ENCODE results near the gene FRAT1. TPM values are rescaled to one million over a fixed set of nuclear protein-coding genes. Genes with fewer than 3 reads are reported as not detected.

The FRAT1 gene
- total and polyA plus RNA-seq, 7 donors, result 0.61 to 3.9 (median 2.0) TPM

GRCh38 chr10:97365761-97366351 lies 46.8 kb downstream of the FRAT1 start:
- Histone ChIP-seq H3K9me3 (no peaks in the 10 kb centered on the region), H3K36me3 (ENCODE audit: insufficient read depth in 1 of 2, low read depth in 1 of 2) (peaks cover 14 to 97% of the 10 kb centered on the region in 2 donors), H3K27ac (peak overlapping the region; percentile 15), H3K27me3 (ENCODE audit: insufficient read depth in 3 of 3, low read length in 2 of 3) (no peaks in the 10 kb centered on the region), H3K4me1 (no peaks in the 10 kb centered on the region), H3K4me3 (no peak overlapping the region)
- TF ChIP-seq, protein P1, sequence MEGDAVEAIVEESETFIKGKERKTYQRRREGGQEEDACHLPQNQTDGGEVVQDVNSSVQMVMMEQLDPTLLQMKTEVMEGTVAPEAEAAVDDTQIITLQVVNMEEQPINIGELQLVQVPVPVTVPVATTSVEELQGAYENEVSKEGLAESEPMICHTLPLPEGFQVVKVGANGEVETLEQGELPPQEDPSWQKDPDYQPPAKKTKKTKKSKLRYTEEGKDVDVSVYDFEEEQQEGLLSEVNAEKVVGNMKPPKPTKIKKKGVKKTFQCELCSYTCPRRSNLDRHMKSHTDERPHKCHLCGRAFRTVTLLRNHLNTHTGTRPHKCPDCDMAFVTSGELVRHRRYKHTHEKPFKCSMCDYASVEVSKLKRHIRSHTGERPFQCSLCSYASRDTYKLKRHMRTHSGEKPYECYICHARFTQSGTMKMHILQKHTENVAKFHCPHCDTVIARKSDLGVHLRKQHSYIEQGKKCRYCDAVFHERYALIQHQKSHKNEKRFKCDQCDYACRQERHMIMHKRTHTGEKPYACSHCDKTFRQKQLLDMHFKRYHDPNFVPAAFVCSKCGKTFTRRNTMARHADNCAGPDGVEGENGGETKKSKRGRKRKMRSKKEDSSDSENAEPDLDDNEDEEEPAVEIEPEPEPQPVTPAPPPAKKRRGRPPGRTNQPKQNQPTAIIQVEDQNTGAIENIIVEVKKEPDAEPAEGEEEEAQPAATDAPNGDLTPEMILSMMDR (IDR thresholded peaks at IDR 0.05), result no peak
- DNase-seq, result no peak
- 83 to 87% (median 87%) methylated on average over 19 of the region's 19 CpGs for WGBS, 3 donors
- intact Hi-C loops (cut with DNase I), result no loop called here
- ATAC-seq, result no peak

DNA sequence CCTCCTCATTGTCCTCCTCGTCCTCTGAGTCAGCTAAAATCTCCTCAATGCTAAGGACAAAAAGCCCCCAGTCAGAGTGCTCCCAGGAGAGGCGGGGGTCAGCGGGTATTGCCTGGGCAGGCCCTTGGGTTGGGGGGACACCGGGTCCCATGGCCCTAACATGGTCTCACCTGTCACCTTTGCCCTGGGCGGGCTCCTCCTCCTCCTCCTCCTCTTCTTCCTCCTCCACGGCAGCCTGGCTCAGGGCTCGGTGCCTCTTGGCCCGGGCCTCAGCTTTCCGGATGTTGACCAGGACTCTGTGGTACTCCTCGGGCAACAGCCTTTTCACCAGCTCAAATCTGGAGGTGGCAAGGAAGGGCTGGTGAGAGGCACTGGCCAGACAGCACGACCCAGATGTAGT lies 47.5 kb downstream of the FRAT1 start:
- intact Hi-C loops (cut with DNase I), result no loop called here
- Histone ChIP-seq H3K27me3 (ENCODE audit: insufficient read depth in 3 of 3, low read length in 2 of 3) (no peaks in the 10 kb centered on the region), H3K4me3 (no peak overlapping the region), H3K4me1 (no peaks in the 10 kb centered on the region), H3K36me3 (ENCODE audit: insufficient read depth in 1 of 2, low read depth in 1 of 2) (peaks cover 15 to 97% of the 10 kb centered on the region in 2 donors), H3K27ac (peak overlapping the region; percentile 15), H3K9me3 (no peaks in the 10 kb centered on the region)
- WGBS, 3 donors, result 77 to 86% (median 80%) methylated on average over 11 of the region's 11 CpGs
- DNase-seq (no peak), ATAC-seq (no peak)
- TF ChIP-seq, protein P1 (IDR thresholded peaks at IDR 0.05), result no peak

DNA sequence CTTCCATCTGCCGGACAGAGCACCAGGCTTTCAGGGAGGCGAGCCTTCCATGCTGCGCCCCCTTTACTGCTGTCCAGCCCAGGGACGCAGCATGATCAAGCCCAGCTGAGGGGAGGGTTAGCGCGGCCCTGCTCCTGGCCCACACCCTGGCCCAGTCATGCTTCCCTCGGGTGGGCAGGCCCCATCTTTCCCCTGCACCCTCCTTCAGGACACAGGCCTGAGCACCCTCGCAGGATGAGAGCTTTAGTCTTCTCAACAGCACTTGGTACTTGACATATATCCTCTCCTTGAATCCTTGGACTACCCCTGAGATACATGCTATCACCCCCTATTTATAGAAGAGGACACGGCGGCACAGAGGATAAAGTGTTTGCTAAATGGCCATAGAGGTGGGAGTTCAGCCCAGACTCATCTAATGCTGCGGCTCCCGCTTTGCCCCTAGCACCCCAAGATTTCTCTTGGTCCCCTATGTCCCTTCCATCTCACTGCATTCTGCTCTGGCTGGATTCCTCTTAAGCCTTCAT lies 48.1 kb downstream of the FRAT1 start:
- ATAC-seq (peak; percentile 42 to 86 (median 68)), DNase-seq (no peak)
- 63 to 73% (median 69%) methylated on average over 12 of the region's 12 CpGs for WGBS, 3 donors
- Histone ChIP-seq H3K4me3 (no peak overlapping the region), H3K4me1 (no peaks in the 10 kb centered on the region), H3K27ac (no peak overlapping the region), H3K9me3 (no peaks in the 10 kb centered on the region), H3K36me3 (ENCODE audit: insufficient read depth in 1 of 2, low read depth in 1 of 2) (peaks cover 18 to 98% of the 10 kb centered on the region in 2 donors), H3K27me3 (ENCODE audit: insufficient read depth in 3 of 3, low read length in 2 of 3) (no peaks in the 10 kb centered on the region)
- TF ChIP-seq, protein P1 (IDR thresholded peaks at IDR 0.05), result no peak
- intact Hi-C loops (cut with DNase I), result no loop called here

Other genes starting within 250 kb of the FRAT1 start
- gene SLIT1, start 133.3 kb upstream of the FRAT1 start, total RNA-seq, result under 1 TPM; 0.05 to 0.30 (median 0.07) TPM
- gene SLIT1, start 133.3 kb upstream of the FRAT1 start, polyA plus RNA-seq, result under 1 TPM; 0.04 to 0.09 (median 0.08) TPM
- 1 to 10 TPM; 1.2 to 3.9 (median 1.8) TPM for gene ARHGAP19, start 26.6 kb upstream of the FRAT1 start, total RNA-seq
- gene ARHGAP19, start 26.6 kb upstream of the FRAT1 start, polyA plus RNA-seq, result 1 to 10 TPM in 1 of 3 donors, under 1 TPM in 2; 0.77 to 1.8 (median 0.94) TPM
- gene FRAT2, start 15.5 kb downstream of the FRAT1 start, total RNA-seq, result 10 to 100 TPM in 1 of 4 donors, 1 to 10 TPM in 3; 5.3 to 11.1 (median 6.6) TPM
- gene FRAT2, start 15.5 kb downstream of the FRAT1 start, polyA plus RNA-seq, result 10 to 100 TPM in 2 of 3 donors, 1 to 10 TPM in 1; 3.2 to 28.4 (median 12.4) TPM
- 100 to 1,000 TPM in 1 of 4 donors, 10 to 100 TPM in 3; 64.7 to 105 (median 76.4) TPM for gene RRP12, start 82.1 kb downstream of the FRAT1 start, total RNA-seq
- 100 to 1,000 TPM in 1 of 3 donors, 10 to 100 TPM in 2; 46.5 to 114 (median 76.4) TPM for gene RRP12, start 82.1 kb downstream of the FRAT1 start, polyA plus RNA-seq
- gene PGAM1, start 106.9 kb downstream of the FRAT1 start, total RNA-seq, result 10 to 100 TPM; 41.5 to 65.5 (median 46.6) TPM
- 100 to 1,000 TPM in 2 of 3 donors, 10 to 100 TPM in 1; 36.2 to 186 (median 112) TPM for gene PGAM1, start 106.9 kb downstream of the FRAT1 start, polyA plus RNA-seq
- 10 to 100 TPM; 14.0 to 20.4 (median 19.8) TPM for gene EXOSC1, start 126.7 kb downstream of the FRAT1 start, total RNA-seq
- gene EXOSC1, start 126.7 kb downstream of the FRAT1 start, polyA plus RNA-seq, result 10 to 100 TPM; 26.4 to 36.5 (median 29.4) TPM
- gene ZDHHC16, start 126.9 kb downstream of the FRAT1 start, total RNA-seq, result 10 to 100 TPM; 19.7 to 24.5 (median 22.7) TPM
- 10 to 100 TPM; 23.2 to 44.9 (median 24.6) TPM for gene ZDHHC16, start 126.9 kb downstream of the FRAT1 start, polyA plus RNA-seq
- 10 to 100 TPM; 33.2 to 39.6 (median 34.4) TPM for gene MMS19, start 179.2 kb downstream of the FRAT1 start, total RNA-seq
- 10 to 100 TPM; 29.8 to 47.6 (median 43.1) TPM for gene MMS19, start 179.2 kb downstream of the FRAT1 start, polyA plus RNA-seq
- gene UBTD1, start 179.7 kb downstream of the FRAT1 start, total RNA-seq, result 10 to 100 TPM; 16.0 to 39.2 (median 22.2) TPM
- 10 to 100 TPM; 43.6 to 59.2 (median 56.7) TPM for gene UBTD1, start 179.7 kb downstream of the FRAT1 start, polyA plus RNA-seq

All from psoas muscle (tissue), 8 donors.